Measurements from ENCODE around the gene SWSAP1.
"Not testable (repeated sequence)": the region's sequence is repeated elsewhere in the genome, so short reads cannot be mapped to it uniquely, and the experiment has no call there.

Gene SWSAP1

DNA sequence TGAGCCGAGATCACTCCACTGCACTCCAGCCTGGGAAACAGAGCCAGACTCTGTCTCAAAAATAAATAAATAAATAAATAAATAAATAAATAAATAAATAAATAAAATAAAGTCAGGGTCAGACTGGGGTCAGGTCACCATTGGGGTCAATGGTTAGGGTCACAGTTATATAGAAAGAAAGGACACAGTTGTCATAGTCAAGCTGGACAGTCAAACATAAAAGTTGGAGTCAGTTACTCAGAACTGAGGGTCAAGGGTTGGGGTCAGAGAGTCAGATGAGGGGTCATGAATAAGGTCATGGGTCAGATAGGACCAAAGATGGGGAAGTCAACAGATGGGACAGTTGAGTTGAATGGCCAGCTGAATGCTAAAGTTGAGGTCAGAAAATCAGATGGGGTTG, 26.3 kb downstream of the SWSAP1 start:
- Histone ChIP-seq H3K4me1 (ENCODE audit: insufficient read depth, low read length) (peaks cover 8% of the 10 kb centered on the region; the same call in 1 of the 2 replicates), H3K9ac (ENCODE audit: low read depth, low read length) (no peak overlapping the region), H3K9me3 (ENCODE audit: control insufficient read depth, insufficient read depth, low read length) (no peaks in the 10 kb centered on the region), H3K36me3 (ENCODE audit: insufficient read depth, low read length) (no peaks in the 10 kb centered on the region)

DNA sequence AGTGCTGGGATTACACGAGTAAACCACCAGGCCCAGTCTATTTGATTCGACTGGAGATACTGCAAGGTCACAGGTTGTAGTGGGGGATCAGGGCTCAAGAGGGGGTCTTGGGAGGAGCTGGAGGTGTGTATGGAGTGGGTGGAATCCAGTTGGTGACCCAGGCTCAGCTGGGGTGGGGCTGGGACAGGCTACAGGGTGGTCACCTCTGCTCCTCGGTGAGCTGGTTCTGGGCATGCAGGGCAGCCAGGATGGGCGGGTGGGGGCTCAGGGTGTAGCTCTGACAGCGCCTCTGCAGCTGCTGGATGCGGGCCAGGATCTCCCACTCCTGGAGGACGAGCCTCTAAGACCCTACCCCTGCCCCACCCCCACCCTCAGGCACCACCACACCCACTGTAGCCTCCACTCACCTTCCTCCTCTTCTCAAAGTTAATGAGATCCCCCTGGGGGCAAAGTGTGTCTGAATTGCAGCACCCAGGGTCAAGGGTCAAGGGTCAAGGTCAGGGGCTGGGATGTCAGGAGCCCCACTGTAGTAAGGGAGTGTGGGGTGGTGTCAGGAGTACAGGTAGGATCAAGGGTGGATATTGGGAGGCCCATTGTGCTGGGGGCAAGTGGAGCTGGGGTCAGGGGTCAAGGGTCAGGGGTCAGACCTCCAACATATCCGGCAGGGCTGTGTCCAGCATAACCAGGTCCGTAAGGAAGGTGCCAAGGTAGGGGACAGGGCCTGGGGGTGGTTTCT, 27.5 kb downstream of the SWSAP1 start:
- H3K36me3 ChIP-seq (ENCODE audit: insufficient read depth, low read length) = no peaks in the 10 kb centered on the region
- no peak overlapping the region for H3K9ac ChIP-seq (ENCODE audit: low read depth, low read length)
- peaks cover 8% of the 10 kb centered on the region; the same call in 1 of the 2 replicates for H3K4me1 ChIP-seq (ENCODE audit: insufficient read depth, low read length)
- H3K9me3 ChIP-seq (ENCODE audit: control insufficient read depth, insufficient read depth, low read length) = no peaks in the 10 kb centered on the region

DNA sequence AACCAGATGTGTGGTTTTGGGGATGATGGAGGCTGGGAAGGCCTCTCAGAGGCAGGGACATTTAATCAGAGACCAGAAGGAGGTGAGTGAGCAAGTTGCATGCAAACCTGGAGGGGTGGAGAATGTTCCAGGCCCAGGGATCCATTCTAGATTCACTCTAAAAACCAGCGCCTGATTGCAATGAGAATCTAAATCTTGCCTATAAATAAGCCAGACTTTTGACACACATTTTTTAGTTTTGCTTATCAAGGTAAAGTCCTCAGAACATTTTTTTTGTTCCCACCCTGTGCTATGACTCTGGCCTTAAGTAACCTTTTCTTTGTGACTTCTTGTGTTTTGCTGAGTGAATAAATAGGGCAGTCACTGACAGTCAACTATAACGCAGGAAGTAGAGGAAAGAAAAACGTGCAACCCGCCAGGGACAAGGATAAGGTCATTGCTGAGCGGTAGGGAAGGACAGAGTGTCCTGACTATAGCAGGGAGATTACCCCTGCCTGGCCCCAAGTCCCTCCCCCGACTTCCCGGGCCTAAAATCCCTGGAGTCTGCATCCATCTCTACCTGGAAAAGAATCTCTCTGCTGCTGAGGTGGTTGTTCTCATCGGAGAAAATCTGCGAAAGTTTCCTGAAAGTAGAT, 30.2 kb downstream of the SWSAP1 start:
- no peak overlapping the region for H3K9ac ChIP-seq (ENCODE audit: low read depth, low read length)

DNA sequence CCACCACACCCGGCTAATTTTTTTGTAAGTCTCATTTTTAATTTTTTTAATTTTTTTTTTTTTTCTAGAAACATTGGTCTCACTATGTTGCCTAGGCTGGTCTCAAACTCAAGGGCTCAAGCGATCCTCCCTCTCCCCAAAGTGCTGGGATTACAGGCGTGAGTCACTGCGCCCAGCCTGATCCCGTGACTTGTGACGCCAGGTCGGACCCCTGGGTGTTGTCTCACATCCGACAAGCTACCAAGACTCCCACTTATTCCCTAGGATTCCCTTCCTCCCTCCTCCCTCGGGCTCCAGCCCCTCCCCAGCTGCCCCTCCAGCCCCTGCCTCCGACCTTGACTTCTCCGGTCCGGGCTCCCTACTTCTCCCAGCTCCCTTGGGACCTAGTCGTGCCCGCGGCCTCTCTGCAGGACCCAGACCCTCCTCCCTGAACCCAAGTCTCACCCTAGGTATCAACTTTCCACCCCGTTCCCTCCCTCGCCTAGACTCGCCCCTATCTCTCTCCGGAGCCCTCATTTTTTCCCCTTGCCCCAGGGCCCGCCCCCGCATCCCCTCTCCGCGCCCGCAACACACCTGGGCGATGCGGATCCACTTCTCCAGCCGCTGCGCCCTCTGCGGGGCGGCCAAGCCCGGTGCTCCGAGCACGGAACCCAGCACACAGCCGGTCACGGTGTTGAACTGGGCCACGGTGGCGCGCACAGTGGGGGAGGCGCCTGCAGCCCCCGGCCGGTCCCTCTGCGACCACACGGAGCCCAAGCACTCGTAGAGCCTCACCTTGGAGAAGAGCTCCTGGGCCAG, 31.6 kb downstream of the SWSAP1 start:
- Histone ChIP-seq H3K36me3 (ENCODE audit: insufficient read depth, low read length) (no peaks in the 10 kb centered on the region; the same call in 1 of the 2 replicates), H3K9ac (ENCODE audit: low read depth, low read length) (peak overlapping the region; percentile 51; the same call in 1 of the 2 replicates), H3K4me1 (ENCODE audit: insufficient read depth, low read length) (peaks cover 8% of the 10 kb centered on the region; the same call in 1 of the 2 replicates), H3K9me3 (ENCODE audit: control insufficient read depth, insufficient read depth, low read length) (no peaks in the 10 kb centered on the region)

More for the DNA sequence above, 30.2 kb downstream of the SWSAP1 start:
- no peaks in the 10 kb centered on the region; the same call in 1 of the 2 replicates for H3K36me3 ChIP-seq (ENCODE audit: insufficient read depth, low read length)
- peaks cover 8% of the 10 kb centered on the region; the same call in 1 of the 2 replicates for H3K4me1 ChIP-seq (ENCODE audit: insufficient read depth, low read length)
- H3K9me3 ChIP-seq (ENCODE audit: control insufficient read depth, insufficient read depth, low read length) = no peaks in the 10 kb centered on the region

DNA sequence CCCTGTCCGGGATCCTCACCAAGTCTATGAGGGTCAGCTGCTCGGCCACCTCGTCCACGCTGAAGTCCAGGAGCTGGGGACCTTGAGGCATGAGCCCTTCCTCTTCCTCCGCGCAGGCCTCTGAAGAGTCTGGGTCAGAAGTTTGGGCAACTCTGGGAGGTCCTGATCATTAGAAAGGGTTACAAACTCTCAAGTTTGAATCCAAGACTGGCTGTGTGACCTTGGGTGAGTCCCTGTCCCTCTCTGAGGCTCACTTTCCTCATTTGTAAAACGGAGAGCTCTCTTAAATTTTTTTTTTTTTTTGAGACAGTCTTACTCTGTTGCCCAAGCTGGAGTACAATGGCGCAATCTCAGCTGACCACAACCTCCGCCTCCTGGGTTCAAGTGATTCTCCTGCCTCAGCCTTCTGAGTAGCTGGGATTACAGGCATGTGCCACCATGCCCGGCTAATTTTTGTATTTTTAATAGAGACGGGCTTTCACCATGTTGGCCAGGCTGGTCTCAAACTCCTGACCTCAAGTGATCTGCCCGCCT, 32.3 kb downstream of the SWSAP1 start:
- not testable (repeated sequence) for H3K9me3 ChIP-seq (ENCODE audit: control insufficient read depth, insufficient read depth, low read length); H3K36me3 ChIP-seq (ENCODE audit: insufficient read depth, low read length)

DNA sequence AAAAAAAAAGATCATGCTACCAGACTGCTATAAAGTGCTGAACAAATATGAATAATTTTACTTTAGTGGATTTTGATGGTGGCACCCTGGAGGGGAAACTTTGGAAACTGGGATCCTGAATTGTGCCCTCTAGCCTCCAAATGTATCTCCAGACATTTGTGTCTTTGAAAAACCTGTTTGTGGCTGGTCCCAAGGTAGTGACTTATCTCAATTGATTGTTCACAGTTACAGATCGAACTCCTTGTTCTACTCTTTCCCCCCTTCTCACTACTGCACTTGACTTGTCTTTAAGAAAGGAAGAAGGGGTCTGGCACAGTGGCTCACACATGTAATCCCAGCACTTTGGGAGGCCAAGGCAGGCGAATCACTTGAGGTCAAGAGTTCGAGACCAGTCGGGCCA, 34.1 kb downstream of the SWSAP1 start:
- no peak overlapping the region for H3K9ac ChIP-seq (ENCODE audit: low read depth, low read length)
- H3K36me3 ChIP-seq (ENCODE audit: insufficient read depth, low read length) = no peaks in the 10 kb centered on the region; the same call in 1 of the 2 replicates
- H3K4me1 ChIP-seq (ENCODE audit: insufficient read depth, low read length) = peaks cover 8% of the 10 kb centered on the region; the same call in 1 of the 2 replicates
- no peaks in the 10 kb centered on the region for H3K9me3 ChIP-seq (ENCODE audit: control insufficient read depth, insufficient read depth, low read length)

More for the DNA sequence above, 32.3 kb downstream of the SWSAP1 start:
- H3K9ac ChIP-seq (ENCODE audit: low read depth, low read length) = peak overlapping the region; percentile 51; the same call in 1 of the 2 replicates
- H3K4me1 ChIP-seq (ENCODE audit: insufficient read depth, low read length) = not testable (repeated sequence)

DNA sequence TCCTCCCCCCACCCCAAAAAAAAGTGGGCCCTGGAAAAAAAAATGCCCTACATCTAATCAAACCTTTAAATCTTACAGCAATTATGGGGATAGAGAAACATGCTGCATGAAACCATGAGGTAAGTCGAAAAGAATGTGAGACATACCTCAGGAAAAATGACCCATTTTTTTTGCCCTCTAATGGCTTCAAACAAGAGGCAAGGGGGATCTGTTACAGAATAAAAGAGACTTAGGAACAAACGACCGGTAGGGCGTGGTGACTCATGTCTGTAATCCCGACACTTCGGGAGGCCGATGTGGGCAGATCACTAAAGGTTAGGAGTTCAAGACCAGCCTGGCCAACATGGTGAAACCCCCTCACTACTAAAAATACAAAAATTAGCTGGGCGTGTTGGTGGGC, 36.2 kb downstream of the SWSAP1 start:
- Histone ChIP-seq H3K4me1 (ENCODE audit: insufficient read depth, low read length) (no peaks in the 10 kb centered on the region), H3K9me3 (ENCODE audit: control insufficient read depth, insufficient read depth, low read length) (no peaks in the 10 kb centered on the region), H3K36me3 (ENCODE audit: insufficient read depth, low read length) (no peaks in the 10 kb centered on the region; the same call in 1 of the 2 replicates), H3K9ac (ENCODE audit: low read depth, low read length) (no peak overlapping the region)

DNA sequence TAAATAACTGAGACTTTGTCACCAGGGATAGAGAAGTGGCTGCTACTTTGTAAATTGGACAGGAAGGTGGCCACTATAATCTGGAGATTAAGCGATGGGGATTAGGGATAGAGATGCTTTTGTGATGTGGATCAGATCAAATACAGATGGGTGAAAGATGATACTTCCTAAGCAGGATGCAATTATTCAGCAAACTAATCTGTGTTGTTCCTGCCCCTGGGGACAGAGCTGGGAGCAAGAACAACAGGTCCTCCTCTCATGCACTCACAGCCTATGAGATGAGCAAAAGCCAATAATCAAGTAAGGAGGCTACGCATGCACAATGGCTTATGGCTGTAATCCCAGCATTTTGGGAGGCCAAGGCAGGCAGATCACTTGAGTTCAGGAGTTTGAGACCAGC, 40.1 kb downstream of the SWSAP1 start:
- Histone ChIP-seq H3K9me3 (ENCODE audit: control insufficient read depth, insufficient read depth, low read length) (no peaks in the 10 kb centered on the region), H3K9ac (ENCODE audit: low read depth, low read length) (no peak overlapping the region), H3K4me1 (ENCODE audit: insufficient read depth, low read length) (peaks cover 3% of the 10 kb centered on the region; the same call in 1 of the 2 replicates), H3K36me3 (ENCODE audit: insufficient read depth, low read length) (no peaks in the 10 kb centered on the region; the same call in 1 of the 2 replicates)

DNA sequence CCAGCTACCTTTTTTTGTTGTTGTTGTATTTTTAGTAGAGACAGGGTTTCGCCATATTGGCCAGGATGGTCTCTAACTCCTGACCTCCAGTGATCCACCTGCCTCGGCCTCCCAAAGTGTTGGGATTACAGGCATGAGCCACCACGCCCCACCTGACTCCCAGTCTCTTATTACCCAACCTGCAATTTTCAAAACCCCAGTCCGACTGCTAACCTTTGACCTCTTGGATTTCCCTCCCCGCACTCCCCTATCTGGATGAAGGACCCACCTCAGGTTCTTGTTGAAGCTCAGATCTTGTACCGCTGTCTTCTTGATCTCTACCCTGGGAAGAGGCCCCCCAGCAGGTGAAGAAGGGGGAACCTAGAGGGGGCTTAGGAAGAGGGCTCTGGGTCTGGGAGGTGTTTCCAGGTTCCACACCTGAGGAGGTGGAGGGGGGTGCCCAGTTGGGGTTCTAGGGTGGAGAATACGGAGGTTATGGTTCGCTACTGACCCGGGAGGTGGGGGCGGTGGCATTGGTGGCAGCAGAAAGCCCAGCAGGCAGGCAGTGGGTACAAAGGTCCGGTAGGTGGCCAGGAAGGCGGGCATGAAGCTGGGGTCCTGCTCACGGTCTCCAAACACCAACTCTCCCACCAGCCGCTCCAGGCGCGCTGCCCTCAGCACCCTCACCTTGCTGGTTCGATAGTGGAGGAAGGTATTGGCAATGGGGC, 42.0 kb downstream of the SWSAP1 start:
- Histone ChIP-seq H3K4me1 (ENCODE audit: insufficient read depth, low read length) (peaks cover 8% of the 10 kb centered on the region; the same call in 1 of the 2 replicates), H3K36me3 (ENCODE audit: insufficient read depth, low read length) (no peaks in the 10 kb centered on the region)

DNA sequence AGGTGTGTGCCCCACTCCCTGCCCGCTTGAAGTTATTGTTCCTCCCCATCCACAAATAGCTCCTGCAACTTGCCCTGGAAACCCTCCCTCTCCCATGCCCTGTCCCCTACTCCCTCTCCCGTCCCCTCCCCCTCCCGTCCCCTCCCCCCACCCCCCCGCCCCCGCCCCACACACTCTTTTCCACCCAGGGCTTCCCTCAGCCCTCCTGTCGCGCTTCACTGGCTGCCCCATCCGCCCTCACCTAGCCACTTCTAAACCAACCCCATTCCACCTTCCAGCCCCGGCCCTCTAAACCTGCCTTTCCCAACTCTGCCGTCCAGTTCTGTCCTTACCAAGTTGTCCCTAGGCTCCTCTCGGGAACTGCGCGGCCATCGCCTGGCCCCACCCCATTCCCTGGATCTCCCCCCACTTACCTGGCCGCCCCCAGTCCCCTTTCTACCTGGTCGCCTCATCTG, 43.7 kb downstream of the SWSAP1 start:
- Histone ChIP-seq H3K9ac (ENCODE audit: low read depth, low read length) (peak overlapping the region; percentile 76; the same call in 1 of the 2 replicates), H3K4me1 (ENCODE audit: insufficient read depth, low read length) (peaks cover 8% of the 10 kb centered on the region; the same call in 1 of the 2 replicates), H3K36me3 (ENCODE audit: insufficient read depth, low read length) (no peaks in the 10 kb centered on the region), H3K9me3 (ENCODE audit: control insufficient read depth, insufficient read depth, low read length) (no peaks in the 10 kb centered on the region)

More for the DNA sequence above, 42.0 kb downstream of the SWSAP1 start:
- Histone ChIP-seq H3K9ac (ENCODE audit: low read depth, low read length) (no peak overlapping the region), H3K9me3 (ENCODE audit: control insufficient read depth, insufficient read depth, low read length) (no peaks in the 10 kb centered on the region)

DNA sequence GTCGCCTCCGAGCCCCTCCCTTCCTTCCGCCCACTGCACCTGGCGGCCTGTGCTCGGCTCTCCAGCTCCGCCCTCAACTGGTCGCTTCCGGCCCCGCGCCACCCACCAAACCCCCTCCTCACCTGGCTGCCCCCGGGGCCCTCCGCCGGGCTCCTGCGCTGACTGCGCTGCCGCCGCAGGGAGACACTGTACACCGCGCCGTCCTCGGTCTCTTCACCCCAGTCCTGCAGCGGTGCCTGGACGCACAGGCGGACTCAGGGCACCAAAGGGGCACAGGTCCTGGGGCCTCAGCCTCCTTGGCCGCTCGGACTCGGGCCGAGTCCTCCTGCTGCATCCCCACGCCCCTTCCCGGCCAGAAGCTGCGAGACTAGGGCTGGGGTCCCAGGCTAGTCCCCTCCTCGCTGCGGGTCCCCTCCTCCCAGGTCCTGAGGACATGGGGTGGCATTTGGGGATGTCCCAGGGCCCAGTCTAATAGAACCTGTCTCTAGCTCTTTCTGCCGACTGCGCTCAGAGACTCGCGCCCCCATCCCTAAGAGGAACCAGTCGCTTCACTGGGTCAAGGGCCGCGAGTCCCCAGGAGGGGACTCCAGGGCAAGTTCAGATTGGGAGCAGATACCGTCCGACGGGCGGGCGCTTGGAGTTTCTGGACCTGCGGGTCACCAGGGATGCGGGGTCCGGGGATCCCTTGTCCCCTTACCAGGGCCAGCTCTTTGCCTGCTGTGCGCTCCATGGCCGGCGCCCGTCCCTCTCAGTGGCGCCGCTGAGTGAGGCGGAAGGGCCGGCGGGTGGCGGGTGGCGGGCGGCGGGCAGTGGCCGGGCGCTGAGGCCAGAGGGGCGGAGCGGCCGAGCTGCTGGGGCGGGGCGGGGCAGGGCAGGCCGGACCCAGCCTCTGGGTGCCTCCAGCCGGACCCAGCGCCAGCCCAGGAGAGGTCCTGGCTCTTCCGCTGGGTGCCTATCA, 44.4 kb downstream of the SWSAP1 start, which contains the start of gene RGL3:
Gene RGL3 (minus strand): TSS at position 766 of the 958 bp plus-strand sequence. CDS start 36 bp downstream, at position 730.
- Histone ChIP-seq H3K9me3 (ENCODE audit: control insufficient read depth, insufficient read depth, low read length) (no peaks in the 10 kb centered on the region), H3K9ac (ENCODE audit: low read depth, low read length) (peak within 1 kb of the TSS; percentile 76), H3K4me1 (ENCODE audit: insufficient read depth, low read length) (peaks cover 8% of the 10 kb centered on the region; the same call in 1 of the 2 replicates), H3K36me3 (ENCODE audit: insufficient read depth, low read length) (no peaks in the 10 kb centered on the region)

DNA sequence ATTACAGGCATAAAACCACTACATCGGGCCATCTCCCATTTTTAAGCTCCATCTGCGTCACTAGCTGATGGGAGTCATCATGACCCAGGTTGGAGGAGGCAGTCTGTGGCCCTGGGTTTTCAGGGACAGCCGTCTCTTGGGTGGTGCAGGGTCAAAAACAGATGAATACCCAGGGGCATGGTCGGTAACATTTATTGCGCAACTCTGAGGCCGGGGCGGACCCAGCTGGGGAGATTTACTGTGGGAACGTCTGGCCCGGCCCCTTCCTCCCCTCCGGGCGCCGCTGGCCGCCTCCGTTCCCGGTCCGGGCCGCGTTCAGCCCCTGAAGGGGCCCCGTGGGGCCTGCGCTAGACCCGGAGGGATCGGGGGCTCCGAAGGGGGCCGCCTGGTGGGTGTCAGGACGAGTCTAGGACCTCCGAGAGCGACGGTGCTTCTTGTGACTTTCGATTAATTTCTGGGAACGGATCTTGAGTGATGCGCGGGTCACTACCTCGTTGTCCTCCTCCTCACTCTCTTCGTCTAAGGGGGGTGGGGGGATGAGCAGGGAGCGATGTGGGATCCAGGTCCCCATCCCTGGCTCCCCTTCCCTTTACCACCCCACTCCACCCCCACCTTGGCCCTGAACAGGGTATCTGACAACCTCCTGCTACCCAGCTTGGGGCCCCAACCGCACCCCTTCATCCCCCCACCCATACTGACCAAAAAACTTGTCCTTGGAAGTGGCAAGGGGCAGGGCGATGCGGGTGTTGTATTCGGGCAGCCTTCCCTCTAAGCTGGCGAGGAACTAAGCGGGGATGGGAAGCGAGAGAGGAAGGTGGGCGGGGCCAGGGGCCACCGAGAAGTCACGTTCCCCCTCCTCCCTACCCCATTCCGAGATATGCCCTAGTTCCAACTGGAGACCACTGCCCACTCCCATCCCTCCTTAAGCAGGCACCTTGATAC, 46.2 kb downstream of the SWSAP1 start:
- H3K9ac ChIP-seq (ENCODE audit: low read depth, low read length) = peak overlapping the region; percentile 47; the same call in 1 of the 2 replicates
- H3K4me1 ChIP-seq (ENCODE audit: insufficient read depth, low read length) = peaks cover 8% of the 10 kb centered on the region; the same call in 1 of the 2 replicates
- no peaks in the 10 kb centered on the region for H3K36me3 ChIP-seq (ENCODE audit: insufficient read depth, low read length)
- H3K9me3 ChIP-seq (ENCODE audit: control insufficient read depth, insufficient read depth, low read length) = no peaks in the 10 kb centered on the region

Measured in ES-I3 (cell line).